HL-60 (cell line): ENCODE results near the gene NAALAD2.

Experiments
- CTCF ChIP-seq: IDR thresholded peaks from one replicate; pipeline ENCODE4 v1.5.1; 2011; ENCODE audit warnings: low read length, control low read depth, inconsistent platforms; ENCODE audit not compliant: insufficient read depth
- REST ChIP-seq: IDR thresholded peaks from 2 replicates; pipeline ENCODE4 v1.6.1; 2012; ENCODE audit warnings: low read depth; ENCODE audit not compliant: insufficient replicate concordance

- TF ChIP-seq REST, result no peak
- no peak for TF ChIP-seq CTCF
Measured at GRCh38 chr11:90179923-90180322, 45.5 kb downstream of the NAALAD2 start.
